MM.1S (cell line): ENCODE data around the gene SNRPA.

Experiments
- EZH2 ChIP-seq: fragments of 300-600 bp; sonication (generic); optimal IDR thresholded peaks from 2 replicates; pipeline ENCODE3; 2017; ENCODE audit warnings: low read depth, mild to moderate bottlenecking, antibody characterized with exemption, low read length, mixed read lengths
- TF ChIP-seq, protein P1 (sequence below): fragments of 300-600 bp; sonication (generic); IDR thresholded peaks from 2 replicates; pipeline ENCODE4 v1.5.1; 2016; ENCODE audit warnings: antibody characterized with exemption, low read length, mixed read lengths

- TF ChIP-seq, protein P1, sequence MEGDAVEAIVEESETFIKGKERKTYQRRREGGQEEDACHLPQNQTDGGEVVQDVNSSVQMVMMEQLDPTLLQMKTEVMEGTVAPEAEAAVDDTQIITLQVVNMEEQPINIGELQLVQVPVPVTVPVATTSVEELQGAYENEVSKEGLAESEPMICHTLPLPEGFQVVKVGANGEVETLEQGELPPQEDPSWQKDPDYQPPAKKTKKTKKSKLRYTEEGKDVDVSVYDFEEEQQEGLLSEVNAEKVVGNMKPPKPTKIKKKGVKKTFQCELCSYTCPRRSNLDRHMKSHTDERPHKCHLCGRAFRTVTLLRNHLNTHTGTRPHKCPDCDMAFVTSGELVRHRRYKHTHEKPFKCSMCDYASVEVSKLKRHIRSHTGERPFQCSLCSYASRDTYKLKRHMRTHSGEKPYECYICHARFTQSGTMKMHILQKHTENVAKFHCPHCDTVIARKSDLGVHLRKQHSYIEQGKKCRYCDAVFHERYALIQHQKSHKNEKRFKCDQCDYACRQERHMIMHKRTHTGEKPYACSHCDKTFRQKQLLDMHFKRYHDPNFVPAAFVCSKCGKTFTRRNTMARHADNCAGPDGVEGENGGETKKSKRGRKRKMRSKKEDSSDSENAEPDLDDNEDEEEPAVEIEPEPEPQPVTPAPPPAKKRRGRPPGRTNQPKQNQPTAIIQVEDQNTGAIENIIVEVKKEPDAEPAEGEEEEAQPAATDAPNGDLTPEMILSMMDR = no peak
- no peak for TF ChIP-seq EZH2
These were observed 27.2 kb upstream of the SNRPA start for GRCh38 chr19:40723661-40724254.
